Neuron (in vitro differentiated cells): ENCODE results near the gene CDH3.

Source experiments
- H2AFZ ChIP-seq: one replicate; pipeline ENCODE4 v1.6.1; 2013; ENCODE audit warnings: low read depth, mild to moderate bottlenecking, inconsistent platforms, low read length, moderate library complexity
- H3K27me3 ChIP-seq: one replicate; pipeline ENCODE4 v1.6.1; 2013; ENCODE audit warnings: low read length; ENCODE audit not compliant: insufficient read depth
- H3K36me3 ChIP-seq: one replicate; pipeline ENCODE4 v1.6.1; 2013; ENCODE audit warnings: low read length; ENCODE audit not compliant: insufficient read depth
- H3K4me1 ChIP-seq: one replicate; pipeline ENCODE4 v1.6.1; 2013; ENCODE audit warnings: low read length; ENCODE audit not compliant: insufficient read depth
- H3K4me3 ChIP-seq: 2 replicates; pipeline ENCODE4 v1.5.1; 2013; ENCODE audit warnings: mild to moderate bottlenecking, low read length, moderate library complexity
- H3K9me3 ChIP-seq: one replicate; pipeline ENCODE4 v1.6.1; 2013; ENCODE audit warnings: low read length

CDH3 gene

GRCh38 chr16:68739964-68740627 is 95.0 kb downstream of the CDH3 start:
- no peaks in the 10 kb centered on the region for H3K9me3 ChIP-seq
- H3K36me3 ChIP-seq = no peaks in the 10 kb centered on the region
- no peak overlapping the region for H2AFZ ChIP-seq
- no peaks in the 10 kb centered on the region for H3K4me1 ChIP-seq
- peaks cover 41% of the 10 kb centered on the region for H3K27me3 ChIP-seq
- H3K4me3 ChIP-seq = no peak overlapping the region

- Histone ChIP-seq H2AFZ (no peak overlapping the region), H3K9me3 (no peaks in the 10 kb centered on the region), H3K27me3 (peaks cover 43% of the 10 kb centered on the region), H3K4me1 (no peaks in the 10 kb centered on the region), H3K36me3 (no peaks in the 10 kb centered on the region), H3K4me3 (no peak overlapping the region)
Observed at GRCh38 chr16:68740628-68741346, 95.7 kb downstream of the CDH3 start.

GRCh38 chr16:68743664-68744063 is 98.6 kb downstream of the CDH3 start:
- no peaks in the 10 kb centered on the region for H3K4me1 ChIP-seq

GRCh38 chr16:68744744-68745280 is 99.7 kb downstream of the CDH3 start:
- no peak overlapping the region for H3K4me3 ChIP-seq
- no peaks in the 10 kb centered on the region for H3K4me1 ChIP-seq
- H2AFZ ChIP-seq = no peak overlapping the region
- peaks cover 15% of the 10 kb centered on the region for H3K27me3 ChIP-seq
- H3K36me3 ChIP-seq = no peaks in the 10 kb centered on the region
- H3K9me3 ChIP-seq = no peaks in the 10 kb centered on the region

More at GRCh38 chr16:68743664-68744063, 98.6 kb downstream of the CDH3 start:
- no peak overlapping the region for H3K4me3 ChIP-seq
- no peaks in the 10 kb centered on the region for H3K9me3 ChIP-seq
- no peaks in the 10 kb centered on the region for H3K36me3 ChIP-seq
- no peak overlapping the region for H2AFZ ChIP-seq
- H3K27me3 ChIP-seq = peaks cover 19% of the 10 kb centered on the region

- Histone ChIP-seq H3K4me3 (no peak overlapping the region), H3K36me3 (no peaks in the 10 kb centered on the region), H2AFZ (no peak overlapping the region), H3K27me3 (peaks cover 11% of the 10 kb centered on the region), H3K4me1 (no peaks in the 10 kb centered on the region), H3K9me3 (no peaks in the 10 kb centered on the region)
Observed at GRCh38 chr16:68746951-68747350, 101.8 kb downstream of the CDH3 start.

GRCh38 chr16:68749432-68749831 is 104.3 kb downstream of the CDH3 start:
- Histone ChIP-seq H3K4me1 (no peaks in the 10 kb centered on the region), H3K4me3 (no peak overlapping the region), H2AFZ (no peak overlapping the region), H3K36me3 (no peaks in the 10 kb centered on the region), H3K9me3 (no peaks in the 10 kb centered on the region), H3K27me3 (peaks cover 10% of the 10 kb centered on the region)
